HepG2 (cell line): ENCODE results near the gene RHBDD1. TPM values are rescaled to one million over a fixed set of nuclear protein-coding genes. Genes with fewer than 3 reads are reported as not detected.

Experiments used
- DPF2 ChIP-seq: sonication (generic); formaldehyde crosslinking; IDR thresholded peaks from 2 replicates; pipeline ENCODE4 v1.4.0; 2020; ENCODE audit warnings: mild to moderate bottlenecking, low read depth, missing genetic modification reagents, borderline replicate concordance
- ERF ChIP-seq: IDR thresholded peaks from 2 replicates; pipeline ENCODE4 v1.6.1; 2018; ENCODE audit warnings: missing biosample characterization, missing genetic modification reagents
- ETV5 ChIP-seq: IDR thresholded peaks from 2 replicates; pipeline ENCODE4 v1.6.1; 2018; ENCODE audit warnings: missing biosample characterization, missing genetic modification reagents, inconsistent platforms, borderline replicate concordance
- KAT2B ChIP-seq: fragments of 150-350 bp; IDR thresholded peaks from 2 replicates; pipeline ENCODE4 v1.6.1; 2014; ENCODE audit warnings: low read depth, low read length, borderline replicate concordance
- NFYB ChIP-seq: sonication (generic); formaldehyde crosslinking; IDR thresholded peaks from 2 replicates; pipeline ENCODE4 v1.4.0; 2020; ENCODE audit warnings: missing genetic modification reagents
- POLR2AphosphoS5 ChIP-seq: IDR thresholded peaks from 2 replicates; pipeline ENCODE4 v1.6.1; 2012; ENCODE audit warnings: low read depth, low read length
- PRPF4 ChIP-seq: fragments of 200-400 bp; formaldehyde crosslinking; IDR thresholded peaks from 2 replicates; pipeline ENCODE4 v1.6.1; 2016; ENCODE audit warnings: low read length, low read depth; ENCODE audit not compliant: poor library complexity, severe bottlenecking
- SP1 ChIP-seq, 2 experiments: fragments of 450-650 bp in 1 of 2; sonication (generic) in 1 of 2; formaldehyde crosslinking in 1 of 2; IDR thresholded peaks; 2 replicates each; pipeline versions ENCODE4 v1.4.0 to v1.6.1; 2016 to 2020; ENCODE audit warnings: missing genetic modification reagents in 1 of 2
- ZNF761 ChIP-seq: sonication (generic); formaldehyde crosslinking; conservative IDR thresholded peaks from 2 replicates; pipeline ENCODE4 v1.4.0; 2020; ENCODE audit warnings: mild to moderate bottlenecking, missing genetic modification reagents
- polyA plus RNA-seq, 8 experiments: library from polyadenylated mRNA; depleted of rRNA in 3 of 8; stranded (reverse) in 7 of 8; unstranded in 1 of 8; fragments of >200 nt; fragmentation: Illumina TruSeq in 4 of 8; extraction: Trizol in 4 of 8; gene quantifications; 2 replicates each; pipeline versions ENCODE4 v1.2.1 to v1.2.3, GENCODE V29; 2011 to 2016; ENCODE audit warnings: low read depth in 4 of 8, missing spikeins in 1 of 8, mixed read lengths in 1 of 8; ENCODE audit not compliant: insufficient read depth in 1 of 8
- total RNA-seq, 5 experiments: library from RNA; depleted of rRNA; stranded (reverse); fragments of >200 nt; fragmentation: Illumina TruSeq; extraction: Trizol; gene quantifications; 2 replicates each; pipeline ENCODE4 v1.2.3, GENCODE V29; 2016; ENCODE audit warnings: low read depth in 1 of 5
- TF ChIP-seq, protein P1 (sequence below), 2 experiments: sonication (generic) in 1 of 2; formaldehyde crosslinking in 1 of 2; IDR thresholded peaks; 2 replicates each; pipeline versions ENCODE4 v1.4.0 to v1.6.1; 2016 to 2020; ENCODE audit warnings: borderline replicate concordance in 1 of 2, low read depth in 1 of 2, mild to moderate bottlenecking in 1 of 2, missing genetic modification reagents in 1 of 2
- TF ChIP-seq, protein P2 (sequence below): sonication (generic); formaldehyde crosslinking; IDR thresholded peaks from 2 replicates; pipeline ENCODE4 v1.8.0; 2022; ENCODE audit warnings: low read depth, missing genetic modification reagents
- TF ChIP-seq, protein P3 (sequence below): sonication (generic); formaldehyde crosslinking; IDR thresholded peaks from 2 replicates; pipeline ENCODE4; 2020; ENCODE audit warnings: missing genetic modification reagents, mild to moderate bottlenecking, borderline replicate concordance
- TF ChIP-seq, protein P4 (sequence below): IDR thresholded peaks from 2 replicates; pipeline ENCODE4 v1.6.1; 2018; ENCODE audit warnings: missing genetic modification reagents
- TF ChIP-seq, protein P5 (sequence below): sonication (generic); formaldehyde crosslinking; IDR thresholded peaks from 2 replicates; pipeline ENCODE4 v1.9.0; 2021; ENCODE audit warnings: missing genetic modification reagents, borderline replicate concordance

Gene RHBDD1
- total and polyA plus RNA-seq, 2 of the 13 experiments (the other 11 are each of a cell fraction or from before 2014, with no cell fraction given) = 8.2 to 9.5 TPM

DNA sequence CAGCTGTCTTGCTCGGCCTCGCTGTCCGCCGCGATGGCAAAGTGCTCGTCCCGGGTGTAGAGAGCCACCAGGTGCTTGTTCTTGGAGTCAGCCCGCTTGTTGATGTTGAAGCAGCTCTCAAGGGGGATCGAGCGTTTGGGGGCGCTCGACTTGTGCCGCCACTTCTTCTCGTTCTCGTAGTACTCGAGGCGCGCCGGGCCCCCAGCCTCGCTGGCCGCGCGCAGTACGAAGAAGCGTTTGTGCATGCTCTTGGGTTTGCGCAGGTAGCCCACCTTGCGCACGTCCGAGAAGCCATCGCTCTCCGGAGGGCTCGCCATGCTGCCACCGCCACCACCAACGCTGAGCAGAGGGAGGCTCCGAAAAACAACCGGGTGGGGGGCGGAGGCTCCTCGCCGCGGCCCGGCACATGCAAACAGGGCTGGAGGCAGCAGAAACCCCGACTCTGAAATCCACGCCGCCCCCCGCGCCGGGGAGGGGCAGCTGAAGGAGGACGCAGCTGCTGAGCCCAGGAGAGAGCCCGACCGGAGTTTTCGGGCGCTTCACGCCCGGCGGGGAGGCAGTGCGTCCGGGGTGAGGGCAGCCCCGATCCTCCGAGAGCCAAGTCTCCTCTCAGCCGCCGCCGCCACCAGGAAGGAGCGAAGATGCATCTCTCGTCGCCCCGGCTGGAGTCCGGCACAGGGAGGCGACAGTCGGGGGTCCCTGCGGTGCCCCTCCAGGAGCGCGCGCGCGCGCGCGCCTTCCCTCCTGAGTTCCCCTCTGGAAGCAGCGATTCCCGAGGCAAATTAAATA lies 37.2 kb upstream of the RHBDD1 start (continued):
- TF ChIP-seq, protein P1, sequence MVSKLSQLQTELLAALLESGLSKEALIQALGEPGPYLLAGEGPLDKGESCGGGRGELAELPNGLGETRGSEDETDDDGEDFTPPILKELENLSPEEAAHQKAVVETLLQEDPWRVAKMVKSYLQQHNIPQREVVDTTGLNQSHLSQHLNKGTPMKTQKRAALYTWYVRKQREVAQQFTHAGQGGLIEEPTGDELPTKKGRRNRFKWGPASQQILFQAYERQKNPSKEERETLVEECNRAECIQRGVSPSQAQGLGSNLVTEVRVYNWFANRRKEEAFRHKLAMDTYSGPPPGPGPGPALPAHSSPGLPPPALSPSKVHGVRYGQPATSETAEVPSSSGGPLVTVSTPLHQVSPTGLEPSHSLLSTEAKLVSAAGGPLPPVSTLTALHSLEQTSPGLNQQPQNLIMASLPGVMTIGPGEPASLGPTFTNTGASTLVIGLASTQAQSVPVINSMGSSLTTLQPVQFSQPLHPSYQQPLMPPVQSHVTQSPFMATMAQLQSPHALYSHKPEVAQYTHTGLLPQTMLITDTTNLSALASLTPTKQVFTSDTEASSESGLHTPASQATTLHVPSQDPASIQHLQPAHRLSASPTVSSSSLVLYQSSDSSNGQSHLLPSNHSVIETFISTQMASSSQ (IDR thresholded peaks at IDR 0.05; ENCODE audit: low read depth) = no peak
- TF ChIP-seq, protein P1 (CRISPR knock-in tag; IDR thresholded peaks at IDR 0.05; ENCODE audit: borderline replicate concordance) = no peak
- no peak for TF ChIP-seq ZNF761 (CRISPR knock-in tag)
- no peak for TF ChIP-seq ETV5 (CRISPR knock-in tag)
- TF ChIP-seq, protein P2, sequence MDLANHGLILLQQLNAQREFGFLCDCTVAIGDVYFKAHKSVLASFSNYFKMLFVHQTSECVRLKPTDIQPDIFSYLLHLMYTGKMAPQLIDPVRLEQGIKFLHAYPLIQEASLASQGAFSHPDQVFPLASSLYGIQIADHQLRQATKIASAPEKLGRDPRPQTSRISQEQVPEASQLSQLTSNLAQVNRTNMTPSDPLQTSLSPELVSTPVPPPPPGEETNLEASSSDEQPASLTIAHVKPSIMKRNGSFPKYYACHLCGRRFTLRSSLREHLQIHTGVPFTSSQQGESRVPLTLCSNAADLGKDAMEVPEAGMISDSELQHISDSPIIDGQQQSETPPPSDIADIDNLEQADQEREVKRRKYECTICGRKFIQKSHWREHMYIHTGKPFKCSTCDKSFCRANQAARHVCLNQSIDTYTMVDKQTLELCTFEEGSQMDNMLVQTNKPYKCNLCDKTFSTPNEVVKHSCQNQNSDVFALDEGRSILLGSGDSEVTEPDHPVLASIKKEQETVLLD (CRISPR knock-in tag) = no peak
- TF ChIP-seq POLR2AphosphoS5 = no peak
- TF ChIP-seq, protein P3, sequence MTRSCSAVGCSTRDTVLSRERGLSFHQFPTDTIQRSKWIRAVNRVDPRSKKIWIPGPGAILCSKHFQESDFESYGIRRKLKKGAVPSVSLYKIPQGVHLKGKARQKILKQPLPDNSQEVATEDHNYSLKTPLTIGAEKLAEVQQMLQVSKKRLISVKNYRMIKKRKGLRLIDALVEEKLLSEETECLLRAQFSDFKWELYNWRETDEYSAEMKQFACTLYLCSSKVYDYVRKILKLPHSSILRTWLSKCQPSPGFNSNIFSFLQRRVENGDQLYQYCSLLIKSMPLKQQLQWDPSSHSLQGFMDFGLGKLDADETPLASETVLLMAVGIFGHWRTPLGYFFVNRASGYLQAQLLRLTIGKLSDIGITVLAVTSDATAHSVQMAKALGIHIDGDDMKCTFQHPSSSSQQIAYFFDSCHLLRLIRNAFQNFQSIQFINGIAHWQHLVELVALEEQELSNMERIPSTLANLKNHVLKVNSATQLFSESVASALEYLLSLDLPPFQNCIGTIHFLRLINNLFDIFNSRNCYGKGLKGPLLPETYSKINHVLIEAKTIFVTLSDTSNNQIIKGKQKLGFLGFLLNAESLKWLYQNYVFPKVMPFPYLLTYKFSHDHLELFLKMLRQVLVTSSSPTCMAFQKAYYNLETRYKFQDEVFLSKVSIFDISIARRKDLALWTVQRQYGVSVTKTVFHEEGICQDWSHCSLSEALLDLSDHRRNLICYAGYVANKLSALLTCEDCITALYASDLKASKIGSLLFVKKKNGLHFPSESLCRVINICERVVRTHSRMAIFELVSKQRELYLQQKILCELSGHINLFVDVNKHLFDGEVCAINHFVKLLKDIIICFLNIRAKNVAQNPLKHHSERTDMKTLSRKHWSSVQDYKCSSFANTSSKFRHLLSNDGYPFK = no peak
- TF ChIP-seq, protein P4, sequence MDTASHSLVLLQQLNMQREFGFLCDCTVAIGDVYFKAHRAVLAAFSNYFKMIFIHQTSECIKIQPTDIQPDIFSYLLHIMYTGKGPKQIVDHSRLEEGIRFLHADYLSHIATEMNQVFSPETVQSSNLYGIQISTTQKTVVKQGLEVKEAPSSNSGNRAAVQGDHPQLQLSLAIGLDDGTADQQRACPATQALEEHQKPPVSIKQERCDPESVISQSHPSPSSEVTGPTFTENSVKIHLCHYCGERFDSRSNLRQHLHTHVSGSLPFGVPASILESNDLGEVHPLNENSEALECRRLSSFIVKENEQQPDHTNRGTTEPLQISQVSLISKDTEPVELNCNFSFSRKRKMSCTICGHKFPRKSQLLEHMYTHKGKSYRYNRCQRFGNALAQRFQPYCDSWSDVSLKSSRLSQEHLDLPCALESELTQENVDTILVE (CRISPR knock-in tag) = no peak
- no peak for TF ChIP-seq KAT2B
- no peak for TF ChIP-seq NFYB
- no peak for TF ChIP-seq ERF (CRISPR knock-in tag)
- no peak for TF ChIP-seq DPF2 (CRISPR knock-in tag)
- no peak for TF ChIP-seq PRPF4
- TF ChIP-seq, protein P5, sequence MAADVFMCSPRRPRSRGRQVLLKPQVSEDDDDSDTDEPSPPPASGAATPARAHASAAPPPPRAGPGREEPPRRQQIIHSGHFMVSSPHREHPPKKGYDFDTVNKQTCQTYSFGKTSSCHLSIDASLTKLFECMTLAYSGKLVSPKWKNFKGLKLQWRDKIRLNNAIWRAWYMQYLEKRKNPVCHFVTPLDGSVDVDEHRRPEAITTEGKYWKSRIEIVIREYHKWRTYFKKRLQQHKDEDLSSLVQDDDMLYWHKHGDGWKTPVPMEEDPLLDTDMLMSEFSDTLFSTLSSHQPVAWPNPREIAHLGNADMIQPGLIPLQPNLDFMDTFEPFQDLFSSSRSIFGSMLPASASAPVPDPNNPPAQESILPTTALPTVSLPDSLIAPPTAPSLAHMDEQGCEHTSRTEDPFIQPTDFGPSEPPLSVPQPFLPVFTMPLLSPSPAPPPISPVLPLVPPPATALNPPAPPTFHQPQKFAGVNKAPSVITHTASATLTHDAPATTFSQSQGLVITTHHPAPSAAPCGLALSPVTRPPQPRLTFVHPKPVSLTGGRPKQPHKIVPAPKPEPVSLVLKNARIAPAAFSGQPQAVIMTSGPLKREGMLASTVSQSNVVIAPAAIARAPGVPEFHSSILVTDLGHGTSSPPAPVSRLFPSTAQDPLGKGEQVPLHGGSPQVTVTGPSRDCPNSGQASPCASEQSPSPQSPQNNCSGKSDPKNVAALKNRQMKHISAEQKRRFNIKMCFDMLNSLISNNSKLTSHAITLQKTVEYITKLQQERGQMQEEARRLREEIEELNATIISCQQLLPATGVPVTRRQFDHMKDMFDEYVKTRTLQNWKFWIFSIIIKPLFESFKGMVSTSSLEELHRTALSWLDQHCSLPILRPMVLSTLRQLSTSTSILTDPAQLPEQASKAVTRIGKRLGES (CRISPR knock-in tag) = no peak
- TF ChIP-seq SP1 (IDR thresholded peaks at IDR 0.05) = no peak
- TF ChIP-seq SP1 (CRISPR knock-in tag; IDR thresholded peaks at IDR 0.05) = no peak
